ENCODE measurements around the gene ZNF506.

DNA sequence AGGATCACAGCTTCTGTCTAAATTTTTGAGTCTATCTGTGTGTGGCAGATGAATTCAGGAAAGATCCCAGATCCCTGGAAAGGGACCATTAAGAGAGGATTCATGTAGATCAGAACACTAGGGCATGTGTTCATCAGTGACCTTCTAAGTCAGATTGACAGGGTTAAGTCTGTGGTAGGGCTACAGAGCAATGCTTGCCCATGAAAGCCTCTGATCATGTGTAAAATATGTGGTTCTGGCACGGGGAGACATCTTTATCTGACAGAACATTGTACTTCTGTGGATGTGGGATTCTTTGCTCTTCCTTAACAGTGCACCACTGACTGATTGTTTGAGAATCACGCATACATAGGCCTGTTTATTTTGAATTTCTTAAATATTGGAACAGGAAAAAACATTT is 42.9 kb downstream of the ZNF506 start:
- no peak for TF ChIP-seq CTCF (IDR thresholded peaks at IDR 0.05; ENCODE audit: extremely low read depth in 1 of 2, insufficient read depth in 1 of 2, low read depth in 1 of 2, low read length in 2 of 2)
- no peak for TF ChIP-seq JUN (IDR thresholded peaks at IDR 0.05; ENCODE audit: borderline replicate concordance, insufficient read depth, insufficient read length, low read depth)
- TF ChIP-seq MYC (IDR thresholded peaks at IDR 0.05; ENCODE audit: low read depth, low read length) = no peak
- TF ChIP-seq POLR2A (IDR thresholded peaks at IDR 0.05; ENCODE audit: low read depth, low read length) = no peak
- TF ChIP-seq EZH2 (IDR thresholded peaks at IDR 0.05; ENCODE audit: borderline replicate concordance, low read depth, low read length, severe bottlenecking) = no peak
- no peak for TF ChIP-seq POLR2AphosphoS5 (IDR thresholded peaks at IDR 0.05; ENCODE audit: insufficient read depth, low read depth, low read length)
- no peak for TF ChIP-seq GATA2 (IDR thresholded peaks at IDR 0.05; ENCODE audit: insufficient read depth, insufficient read length, low read depth, low read length)

Data from endothelial cell of umbilical vein (primary cell).